GM12891 (cell line): Measurements from ENCODE around the gene KHK.
"Not testable (repeated sequence)": the region's sequence is repeated elsewhere in the genome, so short reads cannot be mapped to it uniquely, and the experiment has no call there.

Source experiments
- DNase-seq: peaks from one replicate; pipeline ENCODE4 v3.0.0; 2011; ENCODE audit warnings: low spot score; ENCODE audit not compliant: insufficient read length
- FAIRE-seq: peaks from 2 replicates; lab custom pipeline; 2011; peaks lifted over from hg19 to GRCh38; lab: Jason Lieb, UNC
- PAX5 ChIP-seq: IDR thresholded peaks from 2 replicates; pipeline ENCODE4 v1.6.1; 2011; ENCODE audit warnings: low read length, moderate library complexity, mild to moderate bottlenecking; ENCODE audit not compliant: insufficient read depth, severe bottlenecking
- POLR2A ChIP-seq: IDR thresholded peaks from 2 replicates; pipeline ENCODE4 v1.6.1; 2011; ENCODE audit warnings: low read depth, low read length, control low read depth
- POLR2AphosphoS5 ChIP-seq: IDR thresholded peaks from 2 replicates; pipeline ENCODE4 v1.6.1; 2011; ENCODE audit warnings: low read depth, low read length, control low read depth
- POU2F2 ChIP-seq: IDR thresholded peaks from 2 replicates; pipeline ENCODE4 v1.6.1; 2011; ENCODE audit warnings: low read depth, mild to moderate bottlenecking, control low read depth, low read length, moderate library complexity
- SPI1 ChIP-seq: IDR thresholded peaks from 2 replicates; pipeline ENCODE4 v1.6.1; 2011; ENCODE audit warnings: low read depth, low read length, control low read depth
- TAF1 ChIP-seq: IDR thresholded peaks from 2 replicates; pipeline ENCODE4 v1.6.1; 2011; ENCODE audit warnings: low read depth, low read length, control low read depth

The KHK gene

GRCh38 chr2:27072920-27073319 is 13.7 kb upstream of the KHK start:
- DNase-seq: no peak
- FAIRE-seq: no peak
- no peak for TF ChIP-seq POLR2AphosphoS5
- no peak for TF ChIP-seq SPI1
- no peak for TF ChIP-seq TAF1
- no peak for TF ChIP-seq PAX5
- no peak for TF ChIP-seq POLR2A
- no peak for TF ChIP-seq POU2F2

GRCh38 chr2:27073782-27074181 is 12.8 kb upstream of the KHK start:
- DNase-seq (no peak), FAIRE-seq (no peak)
- TF ChIP-seq POU2F2: no peak
- no peak for TF ChIP-seq SPI1

- DNase-seq: no peak
- FAIRE-seq: peak; percentile 5
- no peak for TF ChIP-seq POLR2AphosphoS5
- TF ChIP-seq SPI1: peak; percentile 38
- TF ChIP-seq POU2F2: no peak
Measured at GRCh38 chr2:27074738-27075565, 11.6 kb upstream of the KHK start.

GRCh38 chr2:27075566-27075871 is 11.1 kb upstream of the KHK start:
- not testable (repeated sequence) for DNase-seq, FAIRE-seq

- FAIRE-seq (peak; percentile 45), DNase-seq (no peak)
- TF ChIP-seq POLR2AphosphoS5 (no peak), SPI1 (no peak), POU2F2 (no peak), PAX5 (no peak), TAF1 (no peak), POLR2A (no peak)
Measured at GRCh38 chr2:27076323-27076722, 10.2 kb upstream of the KHK start.

GRCh38 chr2:27077231-27077630 is 9.3 kb upstream of the KHK start:
- DNase-seq (no peak), FAIRE-seq (no peak)
- TF ChIP-seq TAF1: no peak

- FAIRE-seq: no peak
- TF ChIP-seq POU2F2 (no peak), POLR2AphosphoS5 (no peak)
- no peak for DNase-seq
Measured at GRCh38 chr2:27078267-27079194, 8.0 kb upstream of the KHK start, which contains the start of gene EMILIN1. TSS of gene EMILIN1 (plus strand) at chr2:27078615. CDS start at chr2:27079066, 451 bp downstream.

- TF ChIP-seq POU2F2: no peak
- no peak for TF ChIP-seq SPI1
- TF ChIP-seq PAX5: no peak
- no peak for TF ChIP-seq POLR2A
- no peak for TF ChIP-seq POLR2AphosphoS5
- DNase-seq: no peak
- FAIRE-seq: no peak
Measured at GRCh38 chr2:27079233-27080139, 7.1 kb upstream of the KHK start.

- DNase-seq (no peak), FAIRE-seq (no peak)
- TF ChIP-seq POLR2AphosphoS5 (no peak), TAF1 (no peak), POLR2A (no peak), PAX5 (no peak), SPI1 (no peak), POU2F2 (no peak)
Measured at GRCh38 chr2:27080140-27080469, 6.5 kb upstream of the KHK start.

- TF ChIP-seq TAF1 (no peak), PAX5 (no peak), POU2F2 (no peak), POLR2AphosphoS5 (no peak), POLR2A (no peak), SPI1 (no peak)
- DNase-seq (no peak), FAIRE-seq (no peak)
Measured at GRCh38 chr2:27080603-27080936, 6.0 kb upstream of the KHK start.
